Fibroblast of mammary gland (primary cell): ENCODE results near the gene CBX3.

Source experiments
- DNase-seq: peaks from one replicate; pipeline ENCODE4 v3.0.0-alpha.2; 2010; ENCODE audit warnings: low read depth
- H3K4me3 ChIP-seq: 2 replicates; pipeline ENCODE4 v1.5.1; 2011; ENCODE audit warnings: low read depth, mild to moderate bottlenecking, low read length, moderate library complexity; ENCODE audit not compliant: control insufficient read depth
- CTCF ChIP-seq: conservative IDR thresholded peaks from 2 replicates; pipeline ENCODE4 v1.5.1; 2011; ENCODE audit warnings: low read depth, low read length, inconsistent platforms; ENCODE audit not compliant: control insufficient read depth, insufficient read depth

CBX3 gene

GRCh38 chr7:26208040-26208439 lies 6.5 kb downstream of the CBX3 start:
- H3K4me3 ChIP-seq, result no peak overlapping the region
- DNase-seq, result no peak
- TF ChIP-seq CTCF, result no peak

GRCh38 chr7:26212921-26213718 lies 11.6 kb downstream of the CBX3 start:
- DNase-seq, result no peak
- no peak for TF ChIP-seq CTCF

GRCh38 chr7:26213807-26214515 lies 12.4 kb downstream of the CBX3 start:
- no peak for TF ChIP-seq CTCF
- DNase-seq, result no peak
- no peak overlapping the region for H3K4me3 ChIP-seq

More at GRCh38 chr7:26212921-26213718, 11.6 kb downstream of the CBX3 start:
- H3K4me3 ChIP-seq, result no peak overlapping the region

DNA sequence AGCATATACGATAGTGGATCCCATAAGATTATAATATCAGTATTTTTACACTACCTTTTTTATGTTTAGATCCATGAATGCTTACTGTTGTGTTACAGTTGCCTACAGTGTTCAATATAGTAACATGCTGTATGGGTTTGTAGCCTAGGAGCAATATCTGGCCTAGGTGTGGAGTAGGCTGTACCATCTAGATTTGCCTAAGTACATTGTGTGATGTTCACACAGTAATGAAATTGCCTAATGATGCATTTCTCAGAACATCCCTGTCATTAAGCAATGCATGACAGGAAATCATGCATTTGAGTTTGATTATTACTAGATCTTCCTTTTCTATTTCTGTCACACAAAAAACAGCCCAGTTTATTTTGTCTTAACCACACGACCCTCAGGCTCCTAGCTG lies 14.5 kb downstream of the CBX3 start:
- no peak for TF ChIP-seq CTCF
- DNase-seq, result no peak
- no peak overlapping the region for H3K4me3 ChIP-seq

DNA sequence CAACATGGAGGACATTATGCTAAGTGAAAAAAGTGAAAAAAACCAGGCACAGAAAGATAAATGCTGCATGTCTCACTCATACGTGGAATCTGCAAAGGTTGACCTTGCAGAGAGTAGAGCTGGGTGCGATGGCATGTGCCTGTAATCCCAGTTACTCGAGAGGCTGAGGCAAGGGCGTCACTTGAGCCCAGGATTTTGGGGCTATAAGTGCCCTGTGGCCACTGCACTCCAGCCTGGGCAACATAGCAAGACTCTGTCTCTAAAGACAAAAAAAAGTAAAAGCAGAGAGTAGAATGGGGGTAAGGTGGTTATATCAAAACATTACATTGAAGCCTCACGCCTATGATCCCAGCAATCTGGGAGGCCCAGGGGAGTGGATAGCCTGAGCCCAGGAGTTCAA lies 22.8 kb downstream of the CBX3 start:
- no peak overlapping the region for H3K4me3 ChIP-seq
- no peak for TF ChIP-seq CTCF
- no peak for DNase-seq

DNA sequence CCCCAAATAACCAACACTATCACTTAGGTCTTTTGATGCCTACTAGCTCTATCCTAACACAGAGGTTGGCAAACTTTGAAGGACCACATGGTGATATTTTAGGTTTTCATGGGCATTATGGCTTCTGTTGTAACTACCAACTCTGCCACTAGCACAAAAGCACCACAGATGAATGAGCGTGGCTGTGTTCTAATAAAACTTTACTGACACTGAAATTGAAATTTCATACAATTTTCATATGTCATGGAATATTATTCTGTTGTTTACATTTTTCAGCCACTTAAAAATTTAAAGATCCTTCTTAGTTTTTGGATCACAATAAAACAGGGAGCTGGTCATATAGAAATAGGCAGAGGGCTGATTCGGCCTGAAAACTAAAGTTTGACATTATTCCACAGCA lies 26.4 kb downstream of the CBX3 start:
- DNase-seq, result no peak
- TF ChIP-seq CTCF, result no peak
- H3K4me3 ChIP-seq, result no peak overlapping the region
